WTC11 (cell line): ENCODE data around the gene GALNT13. TPM values are rescaled to one million over a fixed set of nuclear protein-coding genes. Genes with fewer than 3 reads are reported as not detected.

Source experiments
- ATAC-seq: fragments of 200-7000 bp; cut with Tn5 transposase; 2 replicates; pipeline ENCODE4 v1.10.0; 2021; ENCODE audit warnings: mild to moderate bottlenecking, moderate library complexity
- CTCF ChIA-PET: fragments of 300-600 bp; sonication (Branson Sonifier 250); formaldehyde crosslinking; loops from one replicate; lab custom pipeline; 2021; ENCODE audit warnings: antibody characterized with exemption; lab: Charles Lee
- POLR2A ChIA-PET: fragments of 350-600 bp; sonication (Branson Sonifier 250); formaldehyde crosslinking; loops from one replicate; lab custom pipeline; 2021; ENCODE audit warnings: antibody characterized with exemption; lab: Charles Lee
- DNase-seq: peaks from one replicate; pipeline ENCODE4 v3.0.0; 2021; ENCODE audit warnings: low spot score
- H3K27ac Mint-ChIP-seq: 2 replicates; pipeline ENCODE4 v1.8.0; 2021; ENCODE audit warnings: mixed read lengths
- H3K27me3 Mint-ChIP-seq: 2 replicates; pipeline ENCODE4 v1.8.0; 2021; ENCODE audit warnings: low read depth, mild to moderate bottlenecking, moderate library complexity, mixed read lengths
- H3K36me3 Mint-ChIP-seq: 2 replicates; pipeline ENCODE4 v1.8.0; 2021; ENCODE audit warnings: mixed read lengths
- H3K4me1 Mint-ChIP-seq: 2 replicates; pipeline ENCODE4 v1.8.0; 2022; ENCODE audit warnings: mixed read lengths
- H3K4me3 Mint-ChIP-seq: 2 replicates; pipeline ENCODE4 v1.8.0; 2021; ENCODE audit warnings: mild to moderate bottlenecking, moderate library complexity, mixed read lengths
- H3K9me3 Mint-ChIP-seq: 2 replicates; pipeline ENCODE4 v1.8.0; 2021; ENCODE audit warnings: mixed read lengths
- FOXJ3 ChIP-seq: sonication (generic); formaldehyde crosslinking; IDR thresholded peaks from 2 replicates; pipeline ENCODE4 v1.9.0; 2021; ENCODE audit warnings: missing genetic modification reagents, mild to moderate bottlenecking, borderline replicate concordance
- GABPB1 ChIP-seq: sonication (generic); formaldehyde crosslinking; IDR thresholded peaks from 2 replicates; pipeline ENCODE4 v1.8.1; 2023; ENCODE audit warnings: mild to moderate bottlenecking, missing genetic modification reagents
- GRHL2 ChIP-seq: fragments of 250-450 bp; sonication (Bioruptor Pico); IDR thresholded peaks from 2 replicates; pipeline ENCODE4 v1.8.0; 2022; ENCODE audit warnings: mild to moderate bottlenecking, moderate library complexity; ENCODE audit not compliant: insufficient replicate concordance, severe bottlenecking
- HMGA2 ChIP-seq: fragments of 250-450 bp; sonication (Bioruptor Pico); IDR thresholded peaks from 2 replicates; pipeline ENCODE4 v1.4.0; 2021; ENCODE audit warnings: mild to moderate bottlenecking, moderate library complexity
- JAZF1 ChIP-seq: fragments of 250-450 bp; sonication (Bioruptor Pico); IDR thresholded peaks from 2 replicates; pipeline ENCODE4 v1.9.0; 2021; ENCODE audit warnings: moderate library complexity, mild to moderate bottlenecking, inconsistent platforms
- NFE2L1 ChIP-seq: sonication (generic); formaldehyde crosslinking; IDR thresholded peaks from 2 replicates; pipeline ENCODE4 v1.8.1; 2023; ENCODE audit warnings: missing genetic modification reagents
- RORB ChIP-seq: fragments of 250-450 bp; sonication (Bioruptor Pico); IDR thresholded peaks from 2 replicates; pipeline ENCODE4 v1.9.0; 2021; ENCODE audit warnings: mild to moderate bottlenecking
- SP1 ChIP-seq: sonication (generic); formaldehyde crosslinking; conservative IDR thresholded peaks from 2 replicates; pipeline ENCODE4 v1.8.1; 2022; ENCODE audit warnings: missing genetic modification reagents
- TCF7 ChIP-seq: sonication (generic); formaldehyde crosslinking; IDR thresholded peaks from 2 replicates; pipeline ENCODE4 v1.8.0; 2022; ENCODE audit warnings: mild to moderate bottlenecking, low read depth, missing genetic modification reagents, moderate library complexity
- TP53 ChIP-seq: sonication (generic); formaldehyde crosslinking; IDR thresholded peaks from 2 replicates; pipeline ENCODE4 v1.8.1; 2023; ENCODE audit warnings: mild to moderate bottlenecking, missing genetic modification reagents
- ZBTB21 ChIP-seq: sonication (generic); formaldehyde crosslinking; IDR thresholded peaks from 2 replicates; pipeline ENCODE4 v1.8.1; 2023; ENCODE audit warnings: mild to moderate bottlenecking, missing genetic modification reagents, borderline replicate concordance
- ZNF138 ChIP-seq: sonication (generic); formaldehyde crosslinking; conservative IDR thresholded peaks from 2 replicates; pipeline ENCODE4 v1.8.1; 2022; ENCODE audit warnings: mild to moderate bottlenecking, moderate library complexity, missing genetic modification reagents
- ZNF317 ChIP-seq: sonication (generic); formaldehyde crosslinking; IDR thresholded peaks from 2 replicates; pipeline ENCODE4 v1.8.1; 2023; ENCODE audit warnings: low read depth, mild to moderate bottlenecking, moderate library complexity, missing genetic modification reagents, borderline replicate concordance
- ZNF396 ChIP-seq: fragments of 250-450 bp; sonication (Bioruptor Pico); IDR thresholded peaks from 2 replicates; pipeline ENCODE4 v1.8.0; 2021; ENCODE audit warnings: mild to moderate bottlenecking, moderate library complexity, borderline replicate concordance
- total RNA-seq: library from RNA; stranded (reverse); gene quantifications from 3 replicates; pipeline ENCODE4 v1.2.3, GENCODE V29; 2021
- TF ChIP-seq, protein P1 (sequence below): sonication (generic); formaldehyde crosslinking; IDR thresholded peaks from 2 replicates; pipeline ENCODE4 v1.8.1; 2022; ENCODE audit warnings: missing genetic modification reagents, borderline replicate concordance
- TF ChIP-seq, protein P2 (sequence below): sonication (generic); formaldehyde crosslinking; IDR thresholded peaks from 2 replicates; pipeline ENCODE4 v1.8.1; 2023; ENCODE audit warnings: mild to moderate bottlenecking, missing genetic modification reagents, borderline replicate concordance
- TF ChIP-seq, protein P3 (sequence below): sonication (generic); formaldehyde crosslinking; IDR thresholded peaks from 2 replicates; pipeline ENCODE4 v1.8.1; 2023; ENCODE audit warnings: mild to moderate bottlenecking, missing genetic modification reagents, moderate library complexity
- TF ChIP-seq, protein P4 (sequence below): sonication (generic); formaldehyde crosslinking; IDR thresholded peaks from 2 replicates; pipeline ENCODE4 v1.8.1; 2023; ENCODE audit warnings: mild to moderate bottlenecking, missing genetic modification reagents, moderate library complexity
- TF ChIP-seq, protein P5 (sequence below): sonication (generic); formaldehyde crosslinking; IDR thresholded peaks from 2 replicates; pipeline ENCODE4 v1.8.1; 2023; ENCODE audit warnings: mild to moderate bottlenecking, missing genetic modification reagents

The GALNT13 gene
- total RNA-seq, 1 experiment from 2014 or later: 9.9 TPM

DNA sequence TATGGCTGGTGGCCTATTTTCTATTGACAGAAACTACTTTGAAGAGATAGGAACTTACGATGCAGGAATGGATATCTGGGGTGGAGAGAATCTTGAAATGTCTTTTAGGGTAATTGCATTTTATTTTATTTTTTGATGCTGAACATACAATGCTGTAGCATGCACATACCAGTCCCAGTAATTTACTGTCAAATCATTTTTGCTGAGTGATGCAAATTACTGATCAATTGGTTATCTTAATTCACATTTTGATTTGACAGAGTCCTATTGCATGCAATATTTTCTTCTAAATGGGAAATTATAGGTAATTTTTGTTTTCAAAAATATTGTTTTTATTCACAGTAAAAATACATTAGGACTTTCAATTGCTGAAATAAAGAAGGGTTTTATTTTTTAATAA lies 387.3 kb downstream of the GALNT13 start:
- ATAC-seq: no peak
- TF ChIP-seq HMGA2 (CRISPR knock-in tag) (no peak), GABPB1 (CRISPR knock-in tag) (no peak), ZNF396 (no peak), ZBTB21 (CRISPR knock-in tag) (no peak), ZNF317 (no peak), NFE2L1 (CRISPR knock-in tag) (no peak), JAZF1 (CRISPR knock-in tag) (no peak), FOXJ3 (no peak), SP1 (no peak), GRHL2 (CRISPR knock-in tag) (no peak), RORB (no peak), ZNF138 (CRISPR knock-in tag) (no peak), TP53 (CRISPR knock-in tag) (no peak), TCF7 (CRISPR knock-in tag) (no peak)
- TF ChIP-seq, protein P1, sequence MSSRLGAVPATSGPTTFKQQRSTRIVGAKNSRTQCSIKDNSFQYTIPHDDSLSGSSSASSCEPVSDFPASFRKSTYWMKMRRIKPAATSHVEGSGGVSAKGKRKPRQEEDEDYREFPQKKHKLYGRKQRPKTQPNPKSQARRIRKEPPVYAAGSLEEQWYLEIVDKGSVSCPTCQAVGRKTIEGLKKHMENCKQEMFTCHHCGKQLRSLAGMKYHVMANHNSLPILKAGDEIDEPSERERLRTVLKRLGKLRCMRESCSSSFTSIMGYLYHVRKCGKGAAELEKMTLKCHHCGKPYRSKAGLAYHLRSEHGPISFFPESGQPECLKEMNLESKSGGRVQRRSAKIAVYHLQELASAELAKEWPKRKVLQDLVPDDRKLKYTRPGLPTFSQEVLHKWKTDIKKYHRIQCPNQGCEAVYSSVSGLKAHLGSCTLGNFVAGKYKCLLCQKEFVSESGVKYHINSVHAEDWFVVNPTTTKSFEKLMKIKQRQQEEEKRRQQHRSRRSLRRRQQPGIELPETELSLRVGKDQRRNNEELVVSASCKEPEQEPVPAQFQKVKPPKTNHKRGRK (CRISPR knock-in tag): no peak
- TF ChIP-seq, protein P2, sequence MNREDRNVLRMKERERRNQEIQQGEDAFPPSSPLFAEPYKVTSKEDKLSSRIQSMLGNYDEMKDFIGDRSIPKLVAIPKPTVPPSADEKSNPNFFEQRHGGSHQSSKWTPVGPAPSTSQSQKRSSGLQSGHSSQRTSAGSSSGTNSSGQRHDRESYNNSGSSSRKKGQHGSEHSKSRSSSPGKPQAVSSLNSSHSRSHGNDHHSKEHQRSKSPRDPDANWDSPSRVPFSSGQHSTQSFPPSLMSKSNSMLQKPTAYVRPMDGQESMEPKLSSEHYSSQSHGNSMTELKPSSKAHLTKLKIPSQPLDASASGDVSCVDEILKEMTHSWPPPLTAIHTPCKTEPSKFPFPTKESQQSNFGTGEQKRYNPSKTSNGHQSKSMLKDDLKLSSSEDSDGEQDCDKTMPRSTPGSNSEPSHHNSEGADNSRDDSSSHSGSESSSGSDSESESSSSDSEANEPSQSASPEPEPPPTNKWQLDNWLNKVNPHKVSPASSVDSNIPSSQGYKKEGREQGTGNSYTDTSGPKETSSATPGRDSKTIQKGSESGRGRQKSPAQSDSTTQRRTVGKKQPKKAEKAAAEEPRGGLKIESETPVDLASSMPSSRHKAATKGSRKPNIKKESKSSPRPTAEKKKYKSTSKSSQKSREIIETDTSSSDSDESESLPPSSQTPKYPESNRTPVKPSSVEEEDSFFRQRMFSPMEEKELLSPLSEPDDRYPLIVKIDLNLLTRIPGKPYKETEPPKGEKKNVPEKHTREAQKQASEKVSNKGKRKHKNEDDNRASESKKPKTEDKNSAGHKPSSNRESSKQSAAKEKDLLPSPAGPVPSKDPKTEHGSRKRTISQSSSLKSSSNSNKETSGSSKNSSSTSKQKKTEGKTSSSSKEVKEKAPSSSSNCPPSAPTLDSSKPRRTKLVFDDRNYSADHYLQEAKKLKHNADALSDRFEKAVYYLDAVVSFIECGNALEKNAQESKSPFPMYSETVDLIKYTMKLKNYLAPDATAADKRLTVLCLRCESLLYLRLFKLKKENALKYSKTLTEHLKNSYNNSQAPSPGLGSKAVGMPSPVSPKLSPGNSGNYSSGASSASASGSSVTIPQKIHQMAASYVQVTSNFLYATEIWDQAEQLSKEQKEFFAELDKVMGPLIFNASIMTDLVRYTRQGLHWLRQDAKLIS (CRISPR knock-in tag): no peak
- TF ChIP-seq, protein P3, sequence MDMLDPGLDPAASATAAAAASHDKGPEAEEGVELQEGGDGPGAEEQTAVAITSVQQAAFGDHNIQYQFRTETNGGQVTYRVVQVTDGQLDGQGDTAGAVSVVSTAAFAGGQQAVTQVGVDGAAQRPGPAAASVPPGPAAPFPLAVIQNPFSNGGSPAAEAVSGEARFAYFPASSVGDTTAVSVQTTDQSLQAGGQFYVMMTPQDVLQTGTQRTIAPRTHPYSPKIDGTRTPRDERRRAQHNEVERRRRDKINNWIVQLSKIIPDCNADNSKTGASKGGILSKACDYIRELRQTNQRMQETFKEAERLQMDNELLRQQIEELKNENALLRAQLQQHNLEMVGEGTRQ (CRISPR knock-in tag): no peak
- TF ChIP-seq, protein P4, sequence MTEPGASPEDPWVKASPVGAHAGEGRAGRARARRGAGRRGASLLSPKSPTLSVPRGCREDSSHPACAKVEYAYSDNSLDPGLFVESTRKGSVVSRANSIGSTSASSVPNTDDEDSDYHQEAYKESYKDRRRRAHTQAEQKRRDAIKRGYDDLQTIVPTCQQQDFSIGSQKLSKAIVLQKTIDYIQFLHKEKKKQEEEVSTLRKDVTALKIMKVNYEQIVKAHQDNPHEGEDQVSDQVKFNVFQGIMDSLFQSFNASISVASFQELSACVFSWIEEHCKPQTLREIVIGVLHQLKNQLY (CRISPR knock-in tag): no peak
- TF ChIP-seq, protein P5, sequence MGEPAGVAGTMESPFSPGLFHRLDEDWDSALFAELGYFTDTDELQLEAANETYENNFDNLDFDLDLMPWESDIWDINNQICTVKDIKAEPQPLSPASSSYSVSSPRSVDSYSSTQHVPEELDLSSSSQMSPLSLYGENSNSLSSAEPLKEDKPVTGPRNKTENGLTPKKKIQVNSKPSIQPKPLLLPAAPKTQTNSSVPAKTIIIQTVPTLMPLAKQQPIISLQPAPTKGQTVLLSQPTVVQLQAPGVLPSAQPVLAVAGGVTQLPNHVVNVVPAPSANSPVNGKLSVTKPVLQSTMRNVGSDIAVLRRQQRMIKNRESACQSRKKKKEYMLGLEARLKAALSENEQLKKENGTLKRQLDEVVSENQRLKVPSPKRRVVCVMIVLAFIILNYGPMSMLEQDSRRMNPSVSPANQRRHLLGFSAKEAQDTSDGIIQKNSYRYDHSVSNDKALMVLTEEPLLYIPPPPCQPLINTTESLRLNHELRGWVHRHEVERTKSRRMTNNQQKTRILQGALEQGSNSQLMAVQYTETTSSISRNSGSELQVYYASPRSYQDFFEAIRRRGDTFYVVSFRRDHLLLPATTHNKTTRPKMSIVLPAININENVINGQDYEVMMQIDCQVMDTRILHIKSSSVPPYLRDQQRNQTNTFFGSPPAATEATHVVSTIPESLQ (CRISPR knock-in tag): no peak
- CTCF ChIA-PET: no interaction called here
- H3K4me3 Mint-ChIP-seq: no peak overlapping the region
- no peak for DNase-seq
- no peaks in the 10 kb centered on the region for H3K27me3 Mint-ChIP-seq
- no peaks in the 10 kb centered on the region for H3K9me3 Mint-ChIP-seq
- no peaks in the 10 kb centered on the region for H3K4me1 Mint-ChIP-seq
- POLR2A ChIA-PET: no interaction called here
- no peak overlapping the region for H3K27ac Mint-ChIP-seq
- no peaks in the 10 kb centered on the region for H3K36me3 Mint-ChIP-seq
